ENCODE results near the gene MAN1A1. TPM values are rescaled to one million over a fixed set of nuclear protein-coding genes. Genes with fewer than 3 reads are reported as not detected.

The MAN1A1 gene
- total RNA-seq, 1 experiment from 2014 or later = 19.0 TPM

DNA sequence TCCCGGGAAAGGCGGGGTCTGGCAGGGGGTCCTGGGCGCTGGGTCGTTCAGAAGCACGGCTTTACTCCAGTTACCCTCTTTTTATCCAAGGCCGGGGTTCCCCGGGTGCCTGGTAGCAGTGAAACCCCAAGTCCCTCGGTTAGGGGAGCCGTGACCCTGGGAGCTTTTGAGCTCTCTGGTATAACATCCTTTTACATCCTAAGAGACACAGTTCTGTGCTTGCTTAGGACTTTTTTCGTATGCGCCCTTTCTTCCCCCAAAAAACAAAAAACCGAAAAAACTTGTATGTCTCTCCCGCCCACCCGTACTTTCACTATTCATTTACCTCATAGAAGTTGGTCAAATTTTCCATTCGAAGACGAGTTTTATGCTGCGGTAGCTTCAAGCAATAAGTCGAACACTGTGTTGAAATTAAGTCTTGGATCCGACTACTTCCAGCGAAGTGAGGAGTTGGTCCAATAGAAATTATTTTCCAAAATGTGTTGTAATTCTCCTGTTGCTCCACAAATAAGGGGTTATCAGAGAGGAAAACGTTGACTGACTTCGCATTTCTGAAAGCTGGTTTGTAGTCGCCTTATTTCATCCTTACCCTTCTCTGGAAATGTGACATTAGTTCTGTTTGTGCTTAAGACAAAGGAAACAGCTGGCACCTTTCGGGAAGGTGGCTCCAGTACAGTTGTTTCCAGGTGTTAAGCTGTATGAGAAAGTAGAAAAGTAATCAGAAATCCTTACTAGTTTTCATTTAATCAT is 816 bp upstream of the MAN1A1 start:
- Histone ChIP-seq H3K9me3 (ENCODE audit: low read length) (no peaks in the 10 kb centered on the region), H3K4me3 (ENCODE audit: low read length) (peak overlapping the region; percentile 92), H3K9me2 (replicated peaks; ENCODE audit: low read length) (no peaks in the 10 kb centered on the region), H3F3A (ENCODE audit: low read length, unreplicated experiment) (no peaks in the 10 kb centered on the region), H3K27ac (ENCODE audit: low read length) (peak overlapping the region; percentile 22), H3K9ac (ENCODE audit: low read length) (peak overlapping the region; percentile 69), H4K20me1 (ENCODE audit: low read length) (no peaks in the 10 kb centered on the region), H3K4me1 (ENCODE audit: insufficient read depth, low read length) (peaks cover 16% of the 10 kb centered on the region; the same call in 1 of the 2 replicates), H3K4me2 (ENCODE audit: low read length) (peak overlapping the region; percentile 92), H3K27me3 (ENCODE audit: low read length) (no peaks in the 10 kb centered on the region), H3K36me3 (ENCODE audit: low read depth, low read length) (no peaks in the 10 kb centered on the region), H2AFZ (ENCODE audit: low read length) (peak overlapping the region; percentile 74), H3K79me2 (ENCODE audit: low read length) (peaks cover 38% of the 10 kb centered on the region)
- ChIA-PET POLR2A (ENCODE audit: unreplicated experiment) (interaction anchor here (0.6 to 0.7 kb wide), 2 partner anchors 232 to 1505 kb away, joined by 3 to 4 read pairs; no protein-coding TSS in a partner anchor), CTCF (interaction anchor here (0.5 to 1.7 kb wide), 5 partner anchors 16 to 630 kb away, joined by 3 to 14 read pairs (median 6); no protein-coding TSS in a partner anchor)
- peak; percentile 44 for DNase-seq
- intact Hi-C loops (cut with micrococcal nuclease) = loop anchor here (1.0 to 10.0 kb wide), 7 partner anchors 190 to 1024 kb away; no protein-coding TSS in a partner anchor
- TSS peak; percentile 45 for BruUV-seq (replicated peaks)
- no peak for TF ChIP-seq EZH2 (IDR thresholded peaks at IDR 0.05; ENCODE audit: low read length, unreplicated experiment)
- no peak for TF ChIP-seq EZH2phosphoT487 (IDR thresholded peaks at IDR 0.05; ENCODE audit: borderline replicate concordance, low read length)
- TF ChIP-seq, protein P1, sequence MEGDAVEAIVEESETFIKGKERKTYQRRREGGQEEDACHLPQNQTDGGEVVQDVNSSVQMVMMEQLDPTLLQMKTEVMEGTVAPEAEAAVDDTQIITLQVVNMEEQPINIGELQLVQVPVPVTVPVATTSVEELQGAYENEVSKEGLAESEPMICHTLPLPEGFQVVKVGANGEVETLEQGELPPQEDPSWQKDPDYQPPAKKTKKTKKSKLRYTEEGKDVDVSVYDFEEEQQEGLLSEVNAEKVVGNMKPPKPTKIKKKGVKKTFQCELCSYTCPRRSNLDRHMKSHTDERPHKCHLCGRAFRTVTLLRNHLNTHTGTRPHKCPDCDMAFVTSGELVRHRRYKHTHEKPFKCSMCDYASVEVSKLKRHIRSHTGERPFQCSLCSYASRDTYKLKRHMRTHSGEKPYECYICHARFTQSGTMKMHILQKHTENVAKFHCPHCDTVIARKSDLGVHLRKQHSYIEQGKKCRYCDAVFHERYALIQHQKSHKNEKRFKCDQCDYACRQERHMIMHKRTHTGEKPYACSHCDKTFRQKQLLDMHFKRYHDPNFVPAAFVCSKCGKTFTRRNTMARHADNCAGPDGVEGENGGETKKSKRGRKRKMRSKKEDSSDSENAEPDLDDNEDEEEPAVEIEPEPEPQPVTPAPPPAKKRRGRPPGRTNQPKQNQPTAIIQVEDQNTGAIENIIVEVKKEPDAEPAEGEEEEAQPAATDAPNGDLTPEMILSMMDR (conservative IDR thresholded peaks at IDR 0.05; ENCODE audit: low read depth, low read length) = no peak
- peak; percentile 6; the same call in 1 of the 2 replicates for ATAC-seq

DNA sequence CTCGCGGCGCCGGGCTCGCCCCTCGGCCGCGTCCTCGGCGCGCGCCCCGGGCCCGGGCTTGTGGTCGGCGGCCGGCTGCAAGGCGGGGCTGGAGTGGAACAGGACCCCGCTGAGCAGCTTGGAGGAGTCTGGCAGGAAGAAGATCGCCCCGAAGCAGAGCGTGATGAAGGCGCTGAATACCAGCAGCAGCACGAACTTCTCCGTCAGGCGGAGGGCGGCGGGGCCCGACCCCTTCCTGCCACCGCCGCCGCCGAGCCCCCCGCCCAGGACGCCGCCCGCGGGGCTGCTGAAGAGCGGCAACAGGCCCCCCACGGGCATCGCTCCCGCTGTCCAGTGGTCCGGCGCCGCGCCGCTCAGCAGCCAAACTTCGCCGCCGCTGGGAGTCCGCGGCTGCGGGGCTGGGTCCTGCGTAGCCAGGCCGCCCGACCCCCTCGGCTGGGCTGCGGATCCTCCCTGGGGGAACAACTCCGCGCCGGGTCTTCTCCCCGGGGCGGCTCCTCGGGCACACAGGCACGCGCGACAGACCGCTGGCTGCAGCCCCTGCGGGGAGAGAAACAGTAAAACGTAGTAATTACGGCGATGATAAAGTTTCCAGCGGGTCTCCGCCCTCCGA is 707 bp downstream of the MAN1A1 start:
- Histone ChIP-seq H3F3A (ENCODE audit: low read length, unreplicated experiment) (no peaks in the 10 kb centered on the region), H3K4me2 (ENCODE audit: low read length) (peak overlapping the region; percentile 92), H3K9me2 (replicated peaks; ENCODE audit: low read length) (no peaks in the 10 kb centered on the region), H3K79me2 (ENCODE audit: low read length) (peaks cover 48% of the 10 kb centered on the region), H3K9ac (ENCODE audit: low read length) (peak overlapping the region; percentile 69), H4K20me1 (ENCODE audit: low read length) (no peaks in the 10 kb centered on the region), H3K27ac (ENCODE audit: low read length) (no peak overlapping the region), H3K9me3 (ENCODE audit: low read length) (no peaks in the 10 kb centered on the region), H3K4me1 (ENCODE audit: insufficient read depth, low read length) (peaks cover 21% of the 10 kb centered on the region; the same call in 1 of the 2 replicates), H3K36me3 (ENCODE audit: low read depth, low read length) (no peaks in the 10 kb centered on the region), H3K4me3 (ENCODE audit: low read length) (peak overlapping the region; percentile 92), H2AFZ (ENCODE audit: low read length) (peak overlapping the region; percentile 74), H3K27me3 (ENCODE audit: low read length) (no peaks in the 10 kb centered on the region)
- CTCF ChIA-PET = no interaction called here
- intact Hi-C loops (cut with micrococcal nuclease) = loop anchor here (1.0 to 10.0 kb wide), 3 partner anchors 88 to 384 kb away; no protein-coding TSS in a partner anchor
- ATAC-seq = peak; percentile 2
- BruUV-seq (replicated peaks) = no TSS peak
- TF ChIP-seq EZH2phosphoT487 (IDR thresholded peaks at IDR 0.05; ENCODE audit: borderline replicate concordance, low read length) (no peak), EZH2 (IDR thresholded peaks at IDR 0.05; ENCODE audit: low read length, unreplicated experiment) (no peak)
- TF ChIP-seq, protein P1 (conservative IDR thresholded peaks at IDR 0.05; ENCODE audit: low read depth, low read length) = no peak
- POLR2A ChIA-PET (ENCODE audit: unreplicated experiment) = no interaction called here
- DNase-seq = no peak

All from PC-3 (cell line).